UCSD-AML1 (cell line): ENCODE measurements around the gene GNMT.
"Not testable (repeated sequence)": the region's sequence is repeated elsewhere in the genome, so short reads cannot be mapped to it uniquely, and the experiment has no call there.

Experiments
- DNase-seq: peaks from one replicate; lab custom pipeline; 2025; ENCODE audit not compliant: unreplicated experiment; lab: John Stamatoyannopoulos, UW

The GNMT gene

GRCh38 chr6:42940493-42941045 lies 20.0 kb upstream of the GNMT start:
- no peak for DNase-seq

DNA sequence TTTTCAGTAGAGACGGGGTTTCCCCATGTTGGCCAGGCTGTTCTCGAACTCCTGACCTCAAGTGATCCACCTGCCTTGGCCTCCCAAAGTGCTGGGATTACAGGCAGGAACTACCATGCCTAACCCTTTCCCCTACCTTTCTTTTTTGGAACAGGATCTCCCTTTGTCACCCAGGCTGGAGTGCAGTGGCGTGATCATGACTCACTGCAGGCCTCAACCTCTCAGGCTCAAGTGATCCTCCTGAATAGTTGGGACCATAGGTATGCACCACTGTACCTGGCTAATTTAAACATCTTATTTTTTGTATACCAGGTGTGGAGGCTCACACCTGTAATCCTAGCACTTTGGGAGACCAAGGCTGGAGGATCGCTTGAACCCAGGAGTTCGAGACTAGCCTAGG lies 19.2 kb upstream of the GNMT start:
- not testable (repeated sequence) for DNase-seq

- DNase-seq: no peak
Measured at GRCh38 chr6:42942444-42942843, 18.1 kb upstream of the GNMT start.

- no peak for DNase-seq
Measured at GRCh38 chr6:42947950-42948349, 12.6 kb upstream of the GNMT start.

DNA sequence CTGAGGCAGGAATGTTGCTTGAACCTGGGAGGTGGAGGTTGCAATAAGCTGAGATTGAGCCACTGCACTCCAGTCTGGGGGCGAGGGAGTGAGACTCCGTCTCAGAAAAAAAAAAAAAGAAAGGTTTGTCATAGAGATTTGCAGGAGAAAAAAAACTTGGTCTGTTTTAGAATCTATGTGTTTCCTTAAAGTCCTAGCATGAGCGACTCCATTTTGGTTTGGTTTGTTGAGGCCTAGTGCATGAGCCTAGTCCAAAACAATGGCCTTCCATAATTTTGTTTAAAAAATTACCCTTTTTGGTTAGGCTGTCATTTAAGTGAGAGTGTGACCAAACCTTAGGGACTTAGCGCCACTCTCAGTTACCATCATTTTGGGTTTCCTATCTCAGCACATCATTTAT lies 8.2 kb upstream of the GNMT start:
- DNase-seq: no peak

DNA sequence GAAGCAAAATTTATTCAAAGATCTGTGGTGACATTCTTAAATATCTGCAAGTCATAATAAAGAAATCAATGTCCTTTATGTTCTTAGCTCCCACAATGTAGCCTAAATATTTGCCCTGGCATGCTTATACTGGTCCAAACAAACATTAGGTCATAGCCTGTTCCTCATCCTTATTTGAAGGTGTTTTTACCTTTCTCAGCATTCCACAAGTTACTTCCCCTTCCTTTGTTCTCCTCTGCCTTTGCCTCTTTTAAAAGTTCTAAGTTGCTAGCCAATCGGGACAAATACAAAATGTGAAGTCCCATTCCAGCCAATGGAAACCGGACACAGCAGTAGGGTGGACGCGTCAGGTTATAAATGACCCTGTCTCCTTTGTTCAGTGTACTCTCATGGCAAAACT lies 6.1 kb upstream of the GNMT start:
- DNase-seq: not testable (repeated sequence)

- no peak for DNase-seq
Measured at GRCh38 chr6:42958125-42958524, 2.4 kb upstream of the GNMT start.

DNA sequence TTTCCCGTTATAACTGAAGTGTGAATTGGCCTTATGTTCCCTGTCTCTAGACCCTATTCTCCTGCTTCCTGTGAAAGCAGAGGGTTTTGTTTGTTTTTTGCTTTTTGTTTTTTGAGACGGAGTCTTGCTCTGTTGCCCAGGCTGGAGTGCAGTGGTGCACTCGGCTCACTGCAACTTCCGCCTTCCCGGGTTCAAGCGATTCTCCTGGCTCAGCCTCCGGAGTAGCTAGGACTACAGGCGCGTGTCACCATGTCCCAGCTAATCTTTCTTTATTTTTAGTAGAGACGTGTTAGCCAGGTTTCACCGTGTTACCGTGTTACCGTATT lies 674 bp upstream of the GNMT start:
- no peak for DNase-seq

GRCh38 chr6:42961020-42961470 lies 491 bp downstream of the GNMT start:
- no peak for DNase-seq

DNA sequence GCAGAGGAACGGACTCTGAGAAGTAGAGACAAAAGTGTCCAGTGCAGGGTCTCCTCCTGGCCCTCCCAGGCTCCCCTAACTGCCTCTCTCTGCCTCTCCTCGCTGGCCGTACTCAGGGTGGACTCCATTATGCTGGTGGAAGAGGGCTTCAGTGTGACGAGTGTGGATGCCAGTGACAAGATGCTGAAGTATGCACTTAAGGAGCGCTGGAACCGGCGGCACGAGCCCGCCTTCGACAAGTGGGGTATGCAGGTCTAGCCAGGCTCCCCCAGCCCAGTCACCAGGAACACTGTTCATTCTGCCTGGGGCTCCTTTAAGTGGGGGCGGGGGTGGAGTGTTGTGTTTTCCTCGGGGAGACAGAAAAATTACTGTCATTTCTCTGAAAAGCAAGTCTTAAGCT lies 1.5 kb downstream of the GNMT start:
- no peak for DNase-seq

GRCh38 chr6:42962502-42963178 lies 2.1 kb downstream of the GNMT start:
- DNase-seq: no peak

GRCh38 chr6:42963179-42963854 lies 2.8 kb downstream of the GNMT start:
- no peak for DNase-seq

GRCh38 chr6:42963855-42964605 lies 3.5 kb downstream of the GNMT start:
- DNase-seq: peak; percentile 40

- no peak for DNase-seq
Measured at GRCh38 chr6:42966571-42966970, 6.0 kb downstream of the GNMT start.

DNA sequence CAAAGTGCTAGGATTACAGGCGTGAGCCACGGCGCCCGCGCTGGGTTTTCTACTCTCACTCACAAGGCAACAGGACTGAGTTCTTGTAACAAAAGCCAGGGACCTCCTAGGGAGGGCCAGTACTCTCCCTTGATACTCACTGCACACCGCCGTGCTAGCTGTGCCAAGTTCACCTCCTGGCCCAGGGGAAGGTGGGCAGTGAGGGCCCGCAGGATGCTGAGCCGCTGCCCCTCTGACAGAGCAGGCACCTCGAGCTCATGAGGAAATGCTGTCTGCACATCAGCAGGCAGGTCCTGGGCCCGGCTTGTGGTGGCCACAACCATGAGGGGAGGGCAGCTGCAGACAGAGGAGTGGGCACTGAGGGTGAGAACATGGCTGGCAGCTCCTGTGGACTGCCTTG lies 6.7 kb downstream of the GNMT start:
- DNase-seq: no peak

DNA sequence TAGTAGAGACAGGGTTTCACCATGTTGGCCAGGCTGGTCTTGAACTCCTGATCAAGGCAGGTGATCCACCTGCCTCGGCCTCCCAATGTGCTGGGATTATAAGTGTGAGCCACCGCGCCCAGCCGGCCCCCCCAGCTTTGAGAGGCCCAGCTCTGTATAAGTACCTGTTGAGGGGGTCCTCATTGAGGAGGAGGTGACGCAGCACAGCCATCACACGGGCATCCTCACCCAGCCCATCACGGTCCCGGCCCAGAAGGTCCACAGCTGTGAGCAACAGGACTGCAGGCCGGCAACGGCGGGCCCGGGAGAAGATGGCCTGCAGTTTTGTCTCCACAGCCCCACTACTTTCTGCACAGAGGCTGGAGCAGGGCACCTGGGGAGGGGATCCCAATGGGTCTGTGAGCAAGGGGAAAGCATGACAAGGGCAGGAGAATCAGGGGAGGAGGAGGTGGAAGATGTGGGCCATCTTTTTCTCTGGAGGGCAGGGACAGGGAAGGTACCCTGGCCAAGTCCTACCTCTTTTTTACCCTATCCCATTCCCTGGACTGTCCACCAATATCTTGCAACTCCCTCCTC lies 7.7 kb downstream of the GNMT start:
- DNase-seq: no peak

GRCh38 chr6:42968783-42969182 lies 8.2 kb downstream of the GNMT start:
- no peak for DNase-seq

GRCh38 chr6:42969431-42969830 lies 8.9 kb downstream of the GNMT start:
- DNase-seq: no peak

GRCh38 chr6:42969934-42970333 lies 9.4 kb downstream of the GNMT start:
- DNase-seq: no peak

DNA sequence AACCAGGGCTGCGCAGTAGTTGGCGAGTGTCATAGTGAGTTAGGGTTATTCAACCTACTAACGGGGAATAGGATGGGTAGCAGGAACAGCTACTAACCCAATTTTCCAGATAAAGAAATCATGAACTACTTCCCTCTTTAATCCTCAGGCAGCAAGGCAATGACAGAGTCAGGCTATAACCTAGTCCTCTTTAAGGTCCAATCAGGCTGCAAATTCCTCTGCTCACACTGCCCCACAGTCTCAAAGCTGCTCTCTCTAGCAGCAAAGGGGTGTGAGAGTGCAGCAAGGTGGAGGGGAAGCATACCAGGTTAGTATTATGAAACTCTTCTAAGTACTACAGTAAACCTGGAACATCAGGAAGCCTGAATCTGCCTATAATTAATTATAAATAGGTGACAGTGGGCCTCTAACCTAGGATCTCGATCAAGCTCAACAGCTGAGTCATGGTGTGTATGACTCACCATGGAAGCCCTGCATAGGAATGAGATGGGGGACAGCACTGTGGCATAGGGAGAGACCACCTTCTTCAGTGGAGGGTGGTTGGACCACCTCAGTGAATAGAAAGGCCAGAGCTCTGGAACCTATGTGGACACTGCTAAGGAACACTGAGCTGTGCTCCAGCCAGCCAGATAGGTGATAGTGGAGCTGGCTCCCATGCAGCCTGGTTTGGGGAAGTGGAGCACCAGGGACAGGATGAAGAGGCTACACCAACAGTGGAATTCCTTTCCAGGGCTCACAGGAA lies 10.5 kb downstream of the GNMT start:
- peak; percentile 46 for DNase-seq

- DNase-seq: no peak
Measured at GRCh38 chr6:42971746-42972327, 11.3 kb downstream of the GNMT start.
